Lower lobe of right lung (tissue), 2 donors: ENCODE measurements around the gene RGS10. TPM values are rescaled to one million over a fixed set of nuclear protein-coding genes. Genes with fewer than 3 reads are reported as not detected.

Source experiments
- ATAC-seq, 2 donors: fragments of 200-7000 bp; cut with Tn5 transposase; one replicate each; pipeline ENCODE4 v1.9.1; 2020 to 2022; ENCODE audit warnings: mild to moderate bottlenecking in 2 of 2, moderate library complexity in 2 of 2
- DNase-seq: peaks from one replicate; pipeline ENCODE4 v3.0.0-alpha.2; 2020
- H3K27ac ChIP-seq: fragments of 200-600 bp; one replicate; pipeline ENCODE4 v1.8.0; 2022
- H3K27me3 ChIP-seq: fragments of 200-600 bp; one replicate; pipeline ENCODE4 v1.8.0; 2022; ENCODE audit warnings: low read depth
- H3K36me3 ChIP-seq: fragments of 200-600 bp; one replicate; pipeline ENCODE4 v1.8.0; 2022; ENCODE audit warnings: mild to moderate bottlenecking
- H3K4me1 ChIP-seq: fragments of 200-600 bp; one replicate; pipeline ENCODE4 v1.8.0; 2022
- H3K4me3 ChIP-seq: fragments of 200-600 bp; one replicate; pipeline ENCODE4 v1.8.0; 2022; ENCODE audit warnings: mild to moderate bottlenecking
- H3K9me3 ChIP-seq: fragments of 200-600 bp; one replicate; pipeline ENCODE4 v1.8.0; 2022
- intact Hi-C: fragments of 100-400 bp; cut with DNase I; formaldehyde crosslinking; loops from one replicate; pipeline ENCODE4 v1.11.0; 2022
- total RNA-seq: library from RNA; stranded (reverse); fragmentation: NEBNext Ultra II Directional; extraction: Animal tissue kit (Norgen Biotek cat#: 25700); gene quantifications from one replicate; pipeline ENCODE4 v1.2.1, GENCODE V29; 2021
- TF ChIP-seq, protein P1 (sequence below): fragments of 200-600 bp; IDR thresholded peaks from one replicate; pipeline ENCODE4 v1.8.0; 2022; ENCODE audit warnings: antibody characterized with exemption, mild to moderate bottlenecking
- donor health status: DM: no; HTN: yes; CAD: no; lungs with severe emphysema.

Gene RGS10
- total RNA-seq, 1 donor from 2014 or later, result 47.3 TPM

DNA sequence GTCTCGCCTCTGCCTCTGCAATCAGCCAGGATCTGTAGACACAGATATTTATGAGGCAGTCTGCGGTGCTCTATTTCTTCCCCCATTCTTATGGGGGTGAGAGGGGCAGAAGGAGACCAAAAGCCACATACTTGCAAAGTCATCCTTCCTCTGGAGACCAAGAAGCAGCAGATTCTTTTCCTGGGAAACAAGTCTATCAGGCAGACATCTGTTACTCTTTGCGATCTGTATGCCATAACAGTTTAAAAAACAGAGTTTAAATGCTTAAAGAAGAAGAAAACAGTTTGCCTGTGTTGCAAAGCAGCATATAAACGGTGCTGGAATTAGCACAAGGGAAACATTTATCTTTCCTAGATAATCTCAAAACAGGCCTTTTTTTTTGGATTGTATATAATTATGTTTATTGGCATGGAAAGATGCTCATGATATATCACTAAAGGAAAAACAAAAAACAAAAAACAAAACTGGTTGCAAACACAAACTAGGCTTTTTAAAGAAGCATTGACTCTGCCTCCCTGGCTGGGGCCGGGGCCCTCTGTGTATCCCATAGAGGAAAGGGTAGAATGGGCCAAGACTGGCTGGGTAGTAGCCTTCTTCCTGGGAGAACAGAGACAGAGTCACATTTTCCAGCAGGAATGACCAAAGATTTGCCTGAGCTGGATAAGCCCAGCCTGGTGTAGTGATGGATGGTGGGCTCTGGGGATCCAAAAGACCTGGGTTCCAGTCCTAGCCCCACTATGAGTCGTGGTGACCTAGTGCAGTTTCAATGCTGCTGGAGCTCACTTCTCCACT, 50.4 kb downstream of the RGS10 start:
- Histone ChIP-seq H3K9me3 (no peaks in the 10 kb centered on the region), H3K27me3 (no peaks in the 10 kb centered on the region), H3K36me3 (no peaks in the 10 kb centered on the region), H3K4me3 (no peak overlapping the region), H3K27ac (no peak overlapping the region), H3K4me1 (peaks cover 22% of the 10 kb centered on the region)
- DNase-seq, result no peak
- TF ChIP-seq, protein P1, sequence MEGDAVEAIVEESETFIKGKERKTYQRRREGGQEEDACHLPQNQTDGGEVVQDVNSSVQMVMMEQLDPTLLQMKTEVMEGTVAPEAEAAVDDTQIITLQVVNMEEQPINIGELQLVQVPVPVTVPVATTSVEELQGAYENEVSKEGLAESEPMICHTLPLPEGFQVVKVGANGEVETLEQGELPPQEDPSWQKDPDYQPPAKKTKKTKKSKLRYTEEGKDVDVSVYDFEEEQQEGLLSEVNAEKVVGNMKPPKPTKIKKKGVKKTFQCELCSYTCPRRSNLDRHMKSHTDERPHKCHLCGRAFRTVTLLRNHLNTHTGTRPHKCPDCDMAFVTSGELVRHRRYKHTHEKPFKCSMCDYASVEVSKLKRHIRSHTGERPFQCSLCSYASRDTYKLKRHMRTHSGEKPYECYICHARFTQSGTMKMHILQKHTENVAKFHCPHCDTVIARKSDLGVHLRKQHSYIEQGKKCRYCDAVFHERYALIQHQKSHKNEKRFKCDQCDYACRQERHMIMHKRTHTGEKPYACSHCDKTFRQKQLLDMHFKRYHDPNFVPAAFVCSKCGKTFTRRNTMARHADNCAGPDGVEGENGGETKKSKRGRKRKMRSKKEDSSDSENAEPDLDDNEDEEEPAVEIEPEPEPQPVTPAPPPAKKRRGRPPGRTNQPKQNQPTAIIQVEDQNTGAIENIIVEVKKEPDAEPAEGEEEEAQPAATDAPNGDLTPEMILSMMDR, result no peak
- ATAC-seq, result no peak
- intact Hi-C loops, result no loop called here

DNA sequence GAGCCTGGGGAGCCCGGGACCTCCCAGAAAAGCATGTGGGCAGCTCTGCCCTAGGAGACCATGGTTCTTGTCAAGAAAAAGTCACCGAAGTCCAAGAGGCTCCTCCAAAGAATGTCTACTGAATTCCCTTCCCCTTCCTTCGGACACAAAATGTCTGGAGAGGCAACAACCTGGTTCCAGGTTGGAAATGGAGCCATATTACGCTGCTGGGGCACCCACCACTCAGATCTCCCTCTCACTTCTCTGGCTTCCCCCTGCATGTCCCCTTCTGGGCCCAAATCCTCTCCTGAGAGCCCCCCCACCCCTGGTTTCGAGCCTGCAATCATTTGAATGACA, 52.6 kb downstream of the RGS10 start:
- H3K9me3 ChIP-seq, result no peaks in the 10 kb centered on the region
- ATAC-seq, result no peak
- H3K4me1 ChIP-seq, result peaks cover 18% of the 10 kb centered on the region
- DNase-seq, result no peak
- intact Hi-C loops, result no loop called here
- H3K27ac ChIP-seq, result no peak overlapping the region
- TF ChIP-seq, protein P1, result no peak
- no peaks in the 10 kb centered on the region for H3K27me3 ChIP-seq
- H3K36me3 ChIP-seq, result no peaks in the 10 kb centered on the region
- no peak overlapping the region for H3K4me3 ChIP-seq

DNA sequence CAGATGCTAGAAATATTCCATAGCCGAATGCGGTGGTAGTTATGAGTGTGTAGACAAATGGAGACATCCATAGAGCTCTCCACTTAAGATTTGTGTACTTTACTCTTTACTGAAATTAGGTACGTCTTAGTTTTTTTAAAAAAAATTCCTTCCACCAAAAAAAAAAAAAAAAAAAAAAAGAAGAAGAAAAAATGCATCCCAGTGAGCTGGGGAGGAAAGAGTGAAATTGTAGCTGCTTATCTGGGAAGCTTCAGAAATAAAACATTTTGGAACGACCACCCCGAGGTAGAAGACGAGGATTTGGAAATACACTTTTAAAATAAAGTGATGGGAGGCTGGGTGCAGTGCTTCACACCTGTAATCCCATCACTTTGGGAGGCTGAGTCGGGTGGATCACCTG, 53.8 kb downstream of the RGS10 start:
- ATAC-seq, result no peak
- peaks cover 7% of the 10 kb centered on the region for H3K4me1 ChIP-seq
- no peak for DNase-seq
- H3K27me3 ChIP-seq, result no peaks in the 10 kb centered on the region
- H3K9me3 ChIP-seq, result no peaks in the 10 kb centered on the region
- H3K36me3 ChIP-seq, result no peaks in the 10 kb centered on the region
- intact Hi-C loops, result no loop called here
- no peak overlapping the region for H3K4me3 ChIP-seq
- TF ChIP-seq, protein P1, result no peak
- no peak overlapping the region for H3K27ac ChIP-seq

DNA sequence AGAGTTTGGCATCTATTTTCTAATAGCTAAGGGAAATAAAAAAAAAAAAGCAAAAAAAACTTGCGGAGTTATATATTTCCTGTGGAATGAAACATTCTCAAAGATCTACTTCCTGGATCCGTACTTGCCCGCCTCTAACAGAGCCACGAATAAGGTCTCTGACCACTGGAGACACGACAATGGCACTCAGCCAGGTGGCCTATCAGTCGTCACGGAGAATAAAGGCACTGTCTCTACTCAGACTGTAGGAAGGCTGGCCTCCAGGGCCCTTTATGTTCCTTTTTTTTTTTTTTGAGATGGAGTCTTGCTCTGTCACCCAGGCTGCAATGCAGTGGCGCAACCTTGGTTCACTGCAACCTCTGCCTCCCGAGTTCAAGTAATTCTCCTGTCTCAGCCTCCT, 58.7 kb downstream of the RGS10 start:
- no peaks in the 10 kb centered on the region for H3K36me3 ChIP-seq
- peaks cover 8% of the 10 kb centered on the region for H3K27me3 ChIP-seq
- no peak overlapping the region for H3K27ac ChIP-seq
- intact Hi-C loops, result no loop called here
- no peaks in the 10 kb centered on the region for H3K4me1 ChIP-seq
- TF ChIP-seq, protein P1, result no peak
- ATAC-seq, result no peak
- DNase-seq, result no peak
- no peak overlapping the region for H3K4me3 ChIP-seq
- H3K9me3 ChIP-seq, result no peaks in the 10 kb centered on the region

DNA sequence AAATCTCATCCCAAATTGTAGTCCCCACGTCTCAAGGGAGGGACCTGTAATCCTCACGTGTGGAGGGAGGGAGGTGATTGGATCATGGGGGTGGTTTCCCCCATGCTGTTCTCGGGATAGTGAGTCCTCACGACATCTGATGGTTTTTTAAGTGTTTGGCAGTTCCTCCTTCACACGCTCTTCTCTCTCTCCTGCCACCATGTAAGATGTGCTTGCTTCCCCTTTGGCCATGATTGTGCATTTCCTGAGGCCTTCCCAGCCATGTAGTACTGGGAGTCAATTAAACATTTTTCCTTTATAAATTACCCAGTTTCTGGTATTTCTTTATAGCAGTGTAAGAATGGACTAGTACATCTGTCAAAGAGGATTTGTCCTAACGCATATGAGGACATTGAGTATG, 59.5 kb downstream of the RGS10 start:
- Histone ChIP-seq H3K36me3 (no peaks in the 10 kb centered on the region), H3K27me3 (peaks cover 8% of the 10 kb centered on the region), H3K9me3 (no peaks in the 10 kb centered on the region), H3K4me1 (peaks cover 3% of the 10 kb centered on the region), H3K27ac (no peak overlapping the region), H3K4me3 (no peak overlapping the region)
- ATAC-seq (no peak), DNase-seq (no peak)
- TF ChIP-seq, protein P1, result no peak
- intact Hi-C loops, result no loop called here
